ENCODE results near the gene FAM53A.

Gene FAM53A

DNA sequence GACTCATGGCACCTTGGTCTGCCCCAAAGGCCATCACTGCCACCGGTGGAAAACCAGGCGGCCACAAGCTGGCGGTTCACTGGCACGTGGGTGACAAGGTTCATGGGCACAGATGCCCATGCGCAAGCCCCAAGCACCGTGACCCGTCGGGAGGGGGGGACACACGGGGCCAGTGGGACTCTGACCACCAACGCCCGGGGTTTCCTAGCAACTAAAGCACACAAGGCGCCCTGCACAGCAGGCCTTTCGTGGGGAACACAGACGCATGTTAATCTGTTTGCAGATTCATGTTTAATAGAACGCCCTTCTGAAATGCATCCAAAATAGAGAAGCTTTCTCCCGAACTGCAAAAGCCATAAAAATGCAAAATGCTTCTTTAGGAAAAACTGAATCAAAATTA is 43.9 kb downstream of the FAM53A start:
- no peak for TF ChIP-seq ZFX (IDR thresholded peaks at IDR 0.05)
- TF ChIP-seq, protein P1, sequence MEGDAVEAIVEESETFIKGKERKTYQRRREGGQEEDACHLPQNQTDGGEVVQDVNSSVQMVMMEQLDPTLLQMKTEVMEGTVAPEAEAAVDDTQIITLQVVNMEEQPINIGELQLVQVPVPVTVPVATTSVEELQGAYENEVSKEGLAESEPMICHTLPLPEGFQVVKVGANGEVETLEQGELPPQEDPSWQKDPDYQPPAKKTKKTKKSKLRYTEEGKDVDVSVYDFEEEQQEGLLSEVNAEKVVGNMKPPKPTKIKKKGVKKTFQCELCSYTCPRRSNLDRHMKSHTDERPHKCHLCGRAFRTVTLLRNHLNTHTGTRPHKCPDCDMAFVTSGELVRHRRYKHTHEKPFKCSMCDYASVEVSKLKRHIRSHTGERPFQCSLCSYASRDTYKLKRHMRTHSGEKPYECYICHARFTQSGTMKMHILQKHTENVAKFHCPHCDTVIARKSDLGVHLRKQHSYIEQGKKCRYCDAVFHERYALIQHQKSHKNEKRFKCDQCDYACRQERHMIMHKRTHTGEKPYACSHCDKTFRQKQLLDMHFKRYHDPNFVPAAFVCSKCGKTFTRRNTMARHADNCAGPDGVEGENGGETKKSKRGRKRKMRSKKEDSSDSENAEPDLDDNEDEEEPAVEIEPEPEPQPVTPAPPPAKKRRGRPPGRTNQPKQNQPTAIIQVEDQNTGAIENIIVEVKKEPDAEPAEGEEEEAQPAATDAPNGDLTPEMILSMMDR (conservative IDR thresholded peaks at IDR 0.05) = no peak

DNA sequence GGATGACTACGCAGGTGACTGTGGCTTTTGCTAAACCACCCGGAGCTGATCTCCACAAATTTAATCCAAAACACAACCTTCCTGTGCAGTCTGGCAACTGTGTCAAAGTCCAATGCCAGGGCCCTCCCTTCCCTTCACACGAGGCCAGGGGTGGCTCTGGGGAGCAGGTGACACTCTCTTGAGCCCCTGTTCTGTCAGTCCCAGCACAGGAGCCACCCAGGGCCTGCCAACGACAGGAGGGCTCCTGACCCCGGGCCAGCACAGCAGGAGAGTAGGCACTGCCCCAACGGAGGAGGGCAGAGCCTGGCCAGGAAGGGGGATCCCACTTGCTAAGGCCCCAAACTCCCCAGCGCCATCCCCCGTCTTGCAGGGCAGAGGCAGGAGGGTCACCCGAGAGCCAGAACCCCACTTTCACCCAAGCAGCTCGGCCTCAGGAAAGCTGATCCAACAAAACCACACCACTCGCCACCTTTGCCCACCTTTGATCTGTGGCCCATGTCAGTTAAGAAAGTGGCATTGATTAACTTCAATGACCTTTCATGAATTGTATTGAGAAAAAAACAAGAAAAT is 44.7 kb downstream of the FAM53A start:
- TF ChIP-seq ZFX (IDR thresholded peaks at IDR 0.05) = no peak
- TF ChIP-seq, protein P1 (conservative IDR thresholded peaks at IDR 0.05) = no peak
- no peak overlapping the region for H3K27ac ChIP-seq

More for the DNA sequence above, 43.9 kb downstream of the FAM53A start:
- H3K27ac ChIP-seq = no peak overlapping the region

DNA sequence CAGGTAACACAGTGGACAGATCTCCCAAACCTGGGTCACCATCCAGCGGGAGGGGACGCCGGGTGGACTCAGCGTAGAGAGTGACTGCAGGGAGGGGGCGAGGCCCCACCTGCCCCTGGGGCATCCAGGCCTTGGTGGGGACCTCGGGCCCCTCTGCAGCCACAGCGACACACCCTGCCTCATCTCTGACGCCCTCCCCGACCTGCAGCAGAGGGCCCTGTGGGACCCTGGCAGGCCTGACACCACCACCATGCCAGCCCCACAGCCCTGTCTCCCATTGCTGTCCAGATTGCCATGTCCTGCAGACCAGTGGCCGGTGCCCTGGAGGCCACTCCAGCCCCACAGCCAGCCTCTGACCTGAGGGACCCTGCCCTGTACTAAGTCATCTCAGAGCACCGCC is 45.2 kb downstream of the FAM53A start:
- no peak for TF ChIP-seq ZFX (IDR thresholded peaks at IDR 0.05)
- TF ChIP-seq, protein P1 (conservative IDR thresholded peaks at IDR 0.05) = no peak
- H3K27ac ChIP-seq = no peak overlapping the region

DNA sequence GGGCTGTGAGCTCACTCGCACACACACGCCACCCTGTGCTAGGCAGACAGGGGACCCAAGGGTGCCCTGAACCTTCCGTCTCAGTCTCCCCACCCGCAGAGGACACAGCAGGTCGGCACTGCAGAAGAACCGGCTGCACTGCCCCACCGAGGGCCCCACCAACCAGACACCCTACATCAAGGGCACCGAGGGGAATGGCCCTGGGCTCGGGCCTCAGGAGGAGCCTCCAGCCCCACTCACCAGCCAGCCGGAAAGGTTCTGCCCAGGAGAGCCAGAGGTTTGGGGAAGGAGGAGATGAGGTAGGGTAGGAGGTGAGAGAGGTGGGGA is 45.9 kb downstream of the FAM53A start:
- TF ChIP-seq ZFX (IDR thresholded peaks at IDR 0.05) = no peak
- TF ChIP-seq, protein P1 (conservative IDR thresholded peaks at IDR 0.05) = no peak
- H3K27ac ChIP-seq = no peak overlapping the region

DNA sequence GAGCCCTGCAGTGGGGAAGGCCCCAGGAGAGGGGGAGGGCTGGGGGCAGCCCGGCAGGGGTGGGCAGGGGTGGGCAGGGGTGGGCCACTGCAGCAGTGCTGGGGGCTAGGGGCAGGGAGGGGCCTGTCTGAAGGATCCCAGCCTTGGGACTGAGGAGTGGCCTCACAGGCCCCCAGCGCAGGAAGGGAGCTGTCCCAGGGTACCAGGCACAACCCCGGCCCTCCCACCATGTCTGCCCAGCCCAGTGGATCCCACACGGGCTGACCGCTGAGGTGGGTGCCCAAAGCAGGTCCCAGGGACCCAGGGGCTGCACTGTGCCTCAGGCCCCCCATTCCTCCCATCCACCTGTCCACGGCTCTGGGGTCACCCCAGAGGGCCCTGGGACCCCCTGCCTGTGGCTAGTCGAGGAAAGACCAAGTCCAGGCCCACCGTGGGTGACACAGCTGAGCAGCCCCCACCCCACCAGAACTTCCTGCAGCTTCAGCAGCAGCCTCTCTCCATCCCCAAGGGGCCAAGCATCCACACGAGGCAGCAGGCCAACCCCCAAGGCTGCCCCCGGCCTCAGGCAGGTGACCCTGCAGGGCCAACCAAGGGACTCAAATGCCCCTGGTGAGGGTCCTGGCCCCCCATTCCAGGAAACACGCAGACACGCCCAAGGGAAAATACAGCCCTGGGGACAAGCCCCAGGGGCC is 46.4 kb downstream of the FAM53A start:
- TF ChIP-seq ZFX (IDR thresholded peaks at IDR 0.05) = no peak
- TF ChIP-seq, protein P1 (conservative IDR thresholded peaks at IDR 0.05) = no peak
- no peak overlapping the region for H3K27ac ChIP-seq

DNA sequence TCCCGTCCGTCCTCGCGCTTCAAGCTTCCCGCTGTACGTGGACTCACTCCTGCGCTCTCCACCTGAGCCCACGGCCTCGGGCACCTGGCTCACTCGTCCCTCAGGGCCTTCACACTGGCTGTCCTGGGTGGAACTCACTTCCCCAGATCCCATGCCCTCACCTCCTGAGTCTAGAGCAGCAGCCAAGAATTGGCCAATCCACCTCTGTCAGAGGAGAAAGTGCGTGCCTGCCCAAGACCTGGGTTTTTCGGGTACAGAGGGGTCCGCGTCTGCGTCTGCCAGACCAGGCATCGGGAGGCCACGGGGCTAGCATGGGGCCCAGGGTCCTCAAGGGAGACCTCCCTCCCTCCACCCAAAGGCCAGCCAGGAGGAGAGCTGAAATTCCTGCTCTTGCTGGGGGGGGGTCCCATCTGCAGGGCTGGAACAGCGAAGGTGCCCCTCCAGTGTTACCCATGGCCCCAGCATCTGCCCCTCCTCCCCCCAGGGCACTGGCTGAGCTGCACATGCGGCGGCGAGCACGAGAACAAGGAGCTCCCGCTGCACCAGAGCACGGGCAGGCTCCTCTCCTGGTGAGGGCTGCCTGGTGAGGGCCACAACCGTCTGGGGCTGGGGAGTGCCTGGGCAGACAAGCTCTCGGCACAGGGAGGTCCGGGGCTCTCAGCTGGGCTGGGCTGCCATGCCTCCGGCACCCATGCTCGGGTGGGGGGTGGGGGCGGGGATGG is 47.5 kb downstream of the FAM53A start:
- H3K27ac ChIP-seq = no peak overlapping the region
- no peak for TF ChIP-seq ZFX (IDR thresholded peaks at IDR 0.05)
- TF ChIP-seq, protein P1 (conservative IDR thresholded peaks at IDR 0.05) = no peak

DNA sequence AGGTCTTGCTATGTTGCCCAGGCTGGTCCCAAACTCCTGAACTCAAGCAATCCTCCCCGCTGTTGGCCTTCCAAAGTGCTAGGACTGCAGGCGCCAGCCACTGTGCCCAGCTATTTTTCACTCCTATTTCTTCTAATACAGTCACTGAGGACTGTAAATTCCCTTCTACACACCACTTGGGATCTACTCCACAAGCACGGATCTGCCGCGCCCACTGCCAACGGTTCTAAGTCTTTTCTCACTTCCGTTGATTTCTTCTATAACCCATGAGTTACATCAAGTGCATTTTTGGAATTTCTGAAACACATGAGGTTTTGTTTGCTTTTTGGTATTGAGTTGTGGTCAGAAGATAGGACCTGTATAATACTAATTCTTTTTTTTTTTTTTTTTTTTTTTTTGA is 48.6 kb downstream of the FAM53A start:
- TF ChIP-seq ZFX (IDR thresholded peaks at IDR 0.05) = no peak
- TF ChIP-seq, protein P1 (conservative IDR thresholded peaks at IDR 0.05) = no peak
- H3K27ac ChIP-seq = no peak overlapping the region
